HuH-7.5 (cell line): ENCODE results near the gene PRKCE.

Experiments used
- DNase-seq: peaks from one replicate; pipeline ENCODE4 v3.0.0; 2011; ENCODE audit warnings: low spot score

The PRKCE gene

GRCh38 chr2:46050027-46050426, 398.6 kb downstream of the PRKCE start:
- no peak for DNase-seq

DNA sequence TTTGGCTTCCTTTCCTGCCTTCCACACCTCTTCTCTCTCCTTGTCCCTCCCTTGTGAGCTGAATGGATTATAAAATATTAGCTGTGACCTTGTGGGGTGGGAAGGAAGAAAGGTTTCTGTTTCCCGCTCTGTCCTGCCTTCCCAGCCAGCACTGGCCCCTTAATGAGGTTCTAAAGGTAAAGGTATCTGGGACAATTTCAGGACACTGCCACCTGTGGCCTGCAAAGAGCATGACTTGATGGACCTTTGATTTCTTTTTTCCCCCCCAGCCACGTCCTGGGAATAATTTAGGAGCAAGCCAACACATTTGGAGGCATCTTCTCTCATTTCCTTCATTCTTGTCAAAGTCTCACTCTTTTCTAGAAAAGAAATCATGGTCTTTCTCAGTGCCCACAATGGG, 399.0 kb downstream of the PRKCE start:
- no peak for DNase-seq

GRCh38 chr2:46051085-46051484, 399.6 kb downstream of the PRKCE start:
- DNase-seq: no peak

GRCh38 chr2:46053564-46053963, 402.1 kb downstream of the PRKCE start:
- no peak for DNase-seq

- DNase-seq: no peak
These were observed 405.1 kb downstream of the PRKCE start for GRCh38 chr2:46056541-46056940.

DNA sequence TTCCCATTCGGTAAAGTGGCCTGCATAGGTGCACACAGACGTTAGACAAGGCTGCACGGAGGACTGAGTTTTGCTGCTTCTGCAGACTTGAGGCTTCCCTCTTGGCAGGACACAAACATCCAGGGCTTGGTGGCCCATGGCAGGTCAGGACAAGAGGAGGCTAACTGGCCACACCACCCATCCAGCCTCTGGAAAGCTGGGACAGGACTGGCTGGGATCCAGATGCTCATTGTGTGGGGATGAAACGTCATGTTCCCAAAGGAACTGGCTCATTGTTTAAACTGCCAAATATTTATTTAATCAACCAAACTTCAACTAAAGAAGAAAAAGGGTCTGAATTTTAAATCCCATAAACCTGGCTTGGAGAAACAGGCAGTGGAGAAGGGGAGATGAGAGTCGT, 406.7 kb downstream of the PRKCE start:
- DNase-seq: no peak

DNA sequence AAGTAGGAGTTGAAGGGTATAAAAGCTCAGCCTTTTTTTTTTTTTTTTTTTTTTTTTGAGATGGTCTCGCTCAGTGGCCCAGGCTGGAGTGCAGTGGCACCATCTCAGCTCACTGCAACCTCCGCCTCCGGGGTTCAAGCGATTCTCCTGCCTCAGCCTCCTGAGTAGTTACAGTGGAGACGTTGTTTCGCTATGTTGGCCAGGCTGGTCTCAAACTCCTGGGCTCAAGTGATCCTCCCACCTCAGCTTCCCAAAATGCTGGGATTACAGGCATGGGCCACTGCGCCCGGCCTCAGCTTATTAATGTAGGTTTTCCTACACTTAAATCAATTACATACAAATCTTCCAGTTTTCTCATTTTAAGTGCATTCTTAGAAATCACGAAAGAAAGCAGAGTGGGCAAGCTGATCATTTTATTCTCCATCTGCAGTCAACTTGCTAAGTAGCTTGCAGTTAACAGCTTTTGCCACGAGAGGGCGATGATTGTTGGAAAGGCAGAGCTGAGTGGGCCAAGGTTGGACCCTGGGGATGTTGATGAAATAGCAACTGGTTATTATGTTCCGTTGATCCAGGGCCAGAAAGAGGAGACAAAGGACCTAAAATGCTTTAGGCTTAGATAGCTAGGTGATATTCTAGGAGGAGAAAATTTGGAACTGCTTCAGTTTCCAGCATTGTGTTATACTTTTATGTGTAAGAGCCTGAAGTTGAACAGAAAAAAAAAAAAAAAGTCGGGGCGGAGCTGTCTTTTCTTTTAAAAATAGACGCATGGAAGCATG, 411.4 kb downstream of the PRKCE start:
- peak; percentile 32 for DNase-seq

DNA sequence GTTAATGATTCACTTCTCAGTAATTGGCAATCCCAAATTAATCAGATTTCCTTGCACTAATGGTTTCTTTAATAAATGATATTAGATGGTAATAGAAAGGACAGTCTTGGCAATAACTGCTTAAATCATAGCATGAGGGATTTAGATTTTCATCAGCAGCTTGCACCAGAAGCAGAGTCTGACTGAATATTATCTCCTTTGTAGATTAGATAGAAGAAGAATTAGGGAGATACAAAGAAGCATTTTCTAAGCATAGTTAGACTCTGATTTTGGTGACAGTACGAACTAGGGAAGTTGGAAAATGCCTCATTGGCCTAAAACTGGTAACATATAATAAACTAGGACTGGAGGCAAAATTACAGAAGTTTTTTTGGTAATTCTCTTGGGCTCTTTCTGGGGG, 412.9 kb downstream of the PRKCE start:
- no peak for DNase-seq

DNA sequence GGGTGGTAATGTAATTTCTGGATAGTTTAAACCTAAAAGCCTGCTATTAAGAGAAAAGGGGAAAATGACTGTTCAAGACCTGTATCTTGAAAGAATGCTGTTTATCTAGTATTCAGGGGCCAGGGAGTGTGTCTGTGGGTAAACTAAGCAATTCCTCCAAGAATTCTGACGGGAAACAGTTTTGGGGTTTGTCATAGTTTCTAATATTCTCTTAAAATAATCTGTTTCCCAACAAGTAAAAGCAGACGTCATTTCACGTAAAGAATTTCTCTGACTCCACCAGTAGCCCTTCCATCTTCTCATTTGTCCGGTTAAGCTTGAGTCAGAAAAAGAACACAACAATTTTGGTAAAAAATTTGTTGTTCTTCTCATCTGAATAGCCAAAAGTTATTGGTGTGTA, 413.7 kb downstream of the PRKCE start:
- DNase-seq: no peak

DNA sequence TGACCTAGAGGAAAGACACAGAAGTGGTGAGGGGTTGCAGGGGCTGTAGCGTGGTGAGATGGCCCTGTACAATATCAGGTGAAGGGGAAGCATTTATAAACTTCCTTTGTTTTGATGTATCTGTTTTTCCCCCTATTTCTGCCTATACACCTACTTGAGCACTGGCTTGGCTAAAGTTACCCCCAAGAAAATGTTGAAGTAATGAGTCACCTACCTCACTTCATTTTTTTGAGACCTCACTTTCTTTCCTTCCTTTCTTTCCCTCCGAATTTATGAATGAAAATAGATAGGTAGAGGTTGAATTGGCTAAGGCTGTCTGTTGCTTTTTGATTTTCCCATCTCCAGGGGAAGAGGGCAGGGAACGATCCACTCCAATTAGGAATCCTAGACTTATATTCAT, 414.6 kb downstream of the PRKCE start:
- DNase-seq: no peak

GRCh38 chr2:46066601-46067000, 415.1 kb downstream of the PRKCE start:
- no peak for DNase-seq

DNA sequence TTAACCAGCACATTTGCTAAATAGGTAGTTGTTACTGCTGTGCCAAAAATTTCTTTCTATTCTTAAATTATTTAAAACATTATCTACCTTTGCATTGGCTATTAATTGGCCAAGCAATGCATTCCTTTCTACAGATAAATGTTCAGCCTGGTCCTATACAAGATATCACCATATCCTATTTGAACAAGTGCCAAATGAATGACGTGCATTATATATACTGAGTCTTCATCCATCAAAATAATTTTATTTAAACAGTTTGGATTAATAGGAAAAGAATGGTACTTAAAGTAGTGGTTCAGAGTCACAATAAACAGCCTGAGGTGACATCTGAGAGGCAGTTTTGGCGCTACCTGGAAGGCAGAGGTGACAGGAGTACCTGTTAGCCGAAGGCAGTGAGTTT, 415.6 kb downstream of the PRKCE start:
- DNase-seq: no peak

DNA sequence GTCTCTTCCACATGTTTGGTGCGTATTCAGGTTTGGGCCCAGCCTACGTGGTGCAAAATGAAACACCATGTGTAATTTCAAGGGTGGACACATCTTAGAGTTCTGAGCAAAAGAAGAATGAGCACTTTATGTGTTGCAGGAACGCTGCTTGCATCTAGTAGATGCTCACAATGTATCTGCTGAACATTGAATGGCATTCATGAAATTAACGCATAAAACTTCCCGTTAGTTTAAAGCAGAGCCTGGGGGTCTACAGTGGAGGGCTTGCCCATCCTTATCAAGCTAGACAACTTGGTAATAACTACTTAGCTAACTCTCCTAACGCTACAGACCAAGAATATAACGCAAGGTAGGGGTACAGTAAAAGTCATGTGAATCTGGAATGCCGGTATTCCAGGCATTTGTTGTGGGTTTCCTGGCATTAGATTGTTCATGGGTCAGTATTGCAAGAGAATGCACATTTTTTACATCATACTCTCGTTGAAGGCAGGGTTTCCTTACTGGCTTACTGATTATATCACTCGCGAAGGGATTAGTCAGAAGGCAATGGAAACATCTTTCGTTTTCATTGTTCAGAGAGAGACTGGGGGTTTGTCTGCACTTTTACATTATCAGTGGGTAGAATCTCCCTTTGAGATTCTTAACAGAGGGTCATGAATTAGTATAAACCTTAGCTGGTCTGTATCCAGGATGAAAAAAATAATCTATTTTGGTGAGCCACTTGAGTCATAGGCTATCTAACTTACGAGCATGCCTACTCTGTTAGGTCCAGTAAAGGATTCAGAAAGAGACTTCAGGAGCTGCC, 416.2 kb downstream of the PRKCE start:
- no peak for DNase-seq

- DNase-seq: no peak
These were observed 417.2 kb downstream of the PRKCE start for GRCh38 chr2:46068636-46069035.

GRCh38 chr2:46071074-46071473, 419.6 kb downstream of the PRKCE start:
- no peak for DNase-seq

- no peak for DNase-seq
These were observed 420.8 kb downstream of the PRKCE start for GRCh38 chr2:46072101-46072820.

DNA sequence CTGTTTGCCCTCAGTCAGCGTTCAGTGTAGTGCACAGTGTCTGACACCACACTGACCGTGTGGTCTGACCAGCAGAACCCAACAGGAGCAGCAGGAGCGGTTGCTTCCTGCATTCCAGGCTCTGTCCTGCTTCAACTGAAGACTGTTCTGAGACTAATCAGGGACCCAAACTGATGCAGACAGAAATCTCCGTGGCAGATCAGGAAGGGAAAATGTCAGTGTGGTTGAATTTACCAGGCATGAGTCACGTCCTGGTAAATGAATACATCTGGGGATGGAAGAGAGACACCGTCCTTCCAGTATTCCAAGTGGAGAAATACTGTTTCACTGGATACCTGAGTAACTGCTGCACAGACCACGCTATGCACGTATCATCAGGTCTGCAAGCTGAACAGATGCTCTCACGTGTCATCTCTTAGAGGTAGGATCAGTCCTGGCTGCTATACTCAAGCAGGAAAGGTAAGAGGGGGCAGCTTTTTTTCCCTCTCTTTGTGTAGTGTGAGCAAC, 422.1 kb downstream of the PRKCE start:
- DNase-seq: no peak

DNA sequence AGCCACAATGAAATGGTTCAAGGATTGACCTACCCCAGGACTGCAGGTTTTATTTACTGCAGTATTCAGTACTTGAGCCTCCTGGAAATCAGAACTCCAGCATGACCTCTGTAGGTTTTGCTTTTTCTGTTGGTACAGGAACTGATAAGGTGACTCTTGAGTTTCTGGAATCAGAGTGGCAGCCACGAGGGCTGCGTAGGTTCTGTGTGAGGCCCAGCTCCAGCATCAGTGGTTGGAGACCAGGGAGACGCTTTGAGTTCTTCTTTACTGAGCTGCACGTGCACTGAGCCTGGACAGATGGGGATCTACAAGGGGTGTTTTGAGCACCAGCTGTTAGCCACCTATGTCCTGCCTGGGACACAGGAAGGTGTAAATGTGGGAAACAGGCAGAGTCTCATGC, 423.0 kb downstream of the PRKCE start:
- DNase-seq: no peak

DNA sequence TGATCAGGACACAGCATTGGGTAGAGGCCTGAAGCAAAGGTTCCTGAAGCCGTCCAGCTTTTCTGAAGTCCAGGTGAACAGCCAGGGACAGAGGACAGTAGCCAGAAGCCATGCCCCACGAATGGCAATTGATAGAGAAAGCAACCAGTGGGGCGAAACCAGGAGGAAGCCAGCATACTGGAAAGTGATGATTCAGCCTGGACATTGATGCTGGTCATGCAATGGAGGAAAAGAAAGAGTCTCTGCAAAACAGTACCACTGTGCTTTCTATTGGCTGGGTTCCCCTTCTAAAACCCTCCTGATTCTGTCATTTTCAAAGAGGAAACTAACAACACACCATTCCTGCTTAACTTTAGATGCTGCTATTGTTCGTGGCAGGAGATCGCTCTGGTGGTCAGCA, 424.4 kb downstream of the PRKCE start:
- DNase-seq: no peak

DNA sequence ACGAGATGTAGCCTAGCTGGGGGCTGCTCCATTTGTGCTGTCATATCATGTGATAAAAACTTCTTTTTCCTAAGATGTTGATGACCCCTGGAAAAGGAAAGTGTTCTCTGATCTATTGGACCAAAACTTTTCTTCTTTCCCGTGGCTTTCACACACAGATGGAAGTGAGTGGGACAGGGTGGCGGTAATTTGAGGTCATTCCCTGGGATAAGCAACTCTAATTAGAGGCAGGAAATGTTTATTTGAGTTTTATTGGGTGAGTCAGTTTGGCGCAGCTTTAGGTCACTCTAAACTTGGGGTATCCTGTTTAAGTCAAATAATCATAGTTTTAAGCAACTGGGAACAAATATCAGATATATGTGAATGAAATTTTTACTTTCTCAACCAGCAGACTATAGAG, 424.8 kb downstream of the PRKCE start:
- no peak for DNase-seq

DNA sequence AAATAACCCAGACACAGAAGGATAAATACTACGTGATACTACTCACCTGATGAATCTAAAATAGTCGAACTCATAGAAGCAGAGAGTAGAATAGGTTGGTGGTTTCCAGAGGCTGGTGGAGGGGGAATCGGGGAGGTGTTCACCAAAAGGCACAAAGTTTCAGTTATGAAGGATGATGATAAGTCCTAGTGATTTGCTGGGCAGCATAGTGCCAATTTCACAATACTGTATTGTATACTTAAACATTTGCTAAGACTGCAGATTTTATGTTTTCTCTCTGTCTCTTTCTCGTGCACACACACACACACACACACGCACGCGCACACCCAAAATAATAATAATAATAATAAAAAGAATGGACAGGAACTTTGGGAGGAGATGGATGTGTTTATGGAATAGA, 425.4 kb downstream of the PRKCE start:
- no peak for DNase-seq

DNA sequence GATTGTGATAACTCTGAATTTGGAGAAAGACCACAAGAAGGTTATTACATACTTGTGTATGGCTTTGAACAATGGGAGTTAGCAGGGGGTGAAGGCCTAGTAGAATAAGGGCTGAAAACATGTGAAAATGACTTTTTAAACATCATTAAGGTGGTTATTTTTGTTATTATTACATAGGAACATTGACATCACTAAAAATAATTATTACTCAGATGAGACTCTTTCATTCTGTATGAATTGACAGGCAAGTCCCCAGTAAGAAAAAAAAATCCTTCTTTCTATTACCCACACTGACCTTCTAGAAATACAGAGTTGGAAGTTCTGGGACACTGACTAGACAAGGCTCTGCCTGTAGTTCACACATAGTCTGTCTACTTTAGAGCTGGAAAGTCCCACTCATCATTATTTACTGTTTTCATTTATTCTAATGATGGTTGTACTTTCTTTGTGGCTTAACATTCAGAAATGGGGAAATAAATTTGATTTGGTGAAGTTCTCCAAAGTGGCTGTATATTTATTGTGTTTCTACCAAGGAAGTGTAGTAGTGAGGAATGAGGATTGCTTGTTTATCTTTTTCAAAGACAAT, 426.1 kb downstream of the PRKCE start:
- no peak for DNase-seq
